GM12865 (cell line): ENCODE measurements around the gene PLA2G4D.

Experiments
- DNase-seq: peaks from one replicate; pipeline ENCODE4 v3.0.0; 2010; ENCODE audit warnings: low read depth
- H3K4me3 ChIP-seq: 2 replicates; pipeline ENCODE4 v1.5.1; 2011; ENCODE audit warnings: mild to moderate bottlenecking, low read depth, low read length, control low read depth
- TF ChIP-seq, protein P1 (sequence below): IDR thresholded peaks from 2 replicates; pipeline ENCODE4 v1.5.1; 2011; ENCODE audit warnings: low read length, control low read depth, low read depth, inconsistent platforms; ENCODE audit not compliant: insufficient read depth; ENCODE audit errors: missing control alignments

PLA2G4D gene

DNA sequence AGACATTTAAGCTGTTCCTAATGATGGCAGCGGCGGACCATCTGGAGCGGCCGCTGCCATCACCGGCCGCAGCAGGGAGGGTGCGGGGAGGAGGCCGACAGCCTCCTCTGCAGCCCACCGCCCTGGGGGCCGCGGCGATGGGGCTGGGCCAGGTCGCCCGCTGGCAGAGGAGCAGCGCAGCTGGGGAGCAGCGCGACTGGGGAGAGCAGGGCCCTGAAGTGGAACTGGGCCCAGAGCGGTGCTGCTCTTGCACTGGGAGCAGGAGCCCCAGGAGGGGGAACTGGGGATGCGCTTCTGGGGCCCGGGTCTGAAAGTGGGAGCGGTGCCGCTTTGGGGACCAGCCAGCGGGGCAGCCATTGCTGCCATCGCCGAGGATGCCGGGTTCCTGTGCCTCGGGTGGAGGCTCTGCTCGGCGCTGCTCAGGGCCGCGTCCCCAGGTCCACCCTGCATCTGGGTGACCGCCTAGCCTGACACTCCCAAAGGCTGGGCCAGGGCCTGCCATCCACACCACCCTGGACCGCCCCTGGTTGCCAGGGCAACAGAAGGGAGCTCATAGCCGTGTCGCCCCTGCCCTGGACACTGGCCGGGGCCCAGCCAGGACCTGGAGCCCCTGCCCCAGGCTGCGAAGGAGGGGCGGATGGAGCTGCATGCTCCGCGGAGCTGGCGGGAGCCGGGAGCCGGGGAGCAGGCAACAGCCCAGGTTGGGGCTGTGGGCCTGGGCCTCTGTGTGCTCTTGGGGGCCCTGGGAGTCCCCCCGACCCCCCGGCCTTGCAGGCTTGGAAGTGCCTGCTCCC is 58.1 kb downstream of the PLA2G4D start:
- TF ChIP-seq, protein P1, sequence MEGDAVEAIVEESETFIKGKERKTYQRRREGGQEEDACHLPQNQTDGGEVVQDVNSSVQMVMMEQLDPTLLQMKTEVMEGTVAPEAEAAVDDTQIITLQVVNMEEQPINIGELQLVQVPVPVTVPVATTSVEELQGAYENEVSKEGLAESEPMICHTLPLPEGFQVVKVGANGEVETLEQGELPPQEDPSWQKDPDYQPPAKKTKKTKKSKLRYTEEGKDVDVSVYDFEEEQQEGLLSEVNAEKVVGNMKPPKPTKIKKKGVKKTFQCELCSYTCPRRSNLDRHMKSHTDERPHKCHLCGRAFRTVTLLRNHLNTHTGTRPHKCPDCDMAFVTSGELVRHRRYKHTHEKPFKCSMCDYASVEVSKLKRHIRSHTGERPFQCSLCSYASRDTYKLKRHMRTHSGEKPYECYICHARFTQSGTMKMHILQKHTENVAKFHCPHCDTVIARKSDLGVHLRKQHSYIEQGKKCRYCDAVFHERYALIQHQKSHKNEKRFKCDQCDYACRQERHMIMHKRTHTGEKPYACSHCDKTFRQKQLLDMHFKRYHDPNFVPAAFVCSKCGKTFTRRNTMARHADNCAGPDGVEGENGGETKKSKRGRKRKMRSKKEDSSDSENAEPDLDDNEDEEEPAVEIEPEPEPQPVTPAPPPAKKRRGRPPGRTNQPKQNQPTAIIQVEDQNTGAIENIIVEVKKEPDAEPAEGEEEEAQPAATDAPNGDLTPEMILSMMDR: no peak
- no peak overlapping the region for H3K4me3 ChIP-seq
- no peak for DNase-seq

DNA sequence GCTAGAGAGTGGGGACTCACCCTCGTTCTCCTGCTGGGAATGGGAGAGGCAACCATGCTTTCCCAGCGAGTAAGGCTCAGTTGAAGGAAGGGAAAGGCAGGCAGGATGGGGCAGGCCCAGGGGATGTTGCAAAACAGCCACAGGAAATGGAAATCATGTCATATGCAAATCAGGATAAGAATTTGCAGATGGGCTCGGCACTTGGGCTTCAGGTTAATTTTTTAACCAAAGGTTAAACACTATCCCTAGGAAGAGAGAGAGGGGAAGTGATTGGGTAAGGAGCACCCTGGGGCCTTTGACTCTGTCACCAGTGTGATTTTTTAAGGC is 59.0 kb downstream of the PLA2G4D start:
- peak overlapping the region; percentile 57 for H3K4me3 ChIP-seq
- TF ChIP-seq, protein P1: no peak
- DNase-seq: peak; percentile 65

DNA sequence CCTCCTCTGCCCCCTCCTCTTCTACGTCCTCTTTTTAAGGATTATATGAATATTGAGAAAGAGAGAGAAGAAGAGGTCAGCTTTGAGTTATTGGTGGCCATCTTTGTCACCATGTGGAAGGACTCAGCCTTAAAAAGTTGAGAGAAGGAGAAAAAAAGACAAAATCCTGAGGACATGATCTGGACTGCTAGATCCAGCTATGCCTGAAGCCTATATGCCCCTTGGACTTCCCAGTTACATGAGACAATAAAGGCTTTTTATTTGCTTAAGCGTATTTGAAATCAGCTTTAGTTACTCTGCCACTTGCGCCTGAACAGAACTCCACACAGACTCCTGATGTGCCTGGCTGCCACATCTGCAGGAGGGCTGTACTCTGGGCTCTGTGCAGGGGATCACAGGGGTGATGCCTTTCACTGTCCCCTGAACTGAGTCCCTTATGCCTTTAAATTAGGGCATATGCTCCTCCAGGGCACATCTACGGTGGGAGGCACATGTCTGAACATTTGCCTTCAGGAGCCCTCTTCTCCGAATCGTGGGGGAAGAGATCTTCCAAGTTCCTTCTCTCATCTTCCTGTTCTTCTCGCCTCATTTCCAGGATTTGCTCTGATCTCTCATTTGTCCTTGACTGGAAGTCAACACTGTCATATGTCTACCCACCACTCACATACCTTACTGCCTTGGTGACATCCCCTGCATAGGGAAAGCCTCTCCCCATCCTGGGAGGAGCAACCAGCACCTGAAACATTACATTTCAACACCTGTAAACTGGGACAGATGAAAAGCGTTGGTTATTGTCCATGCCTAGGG is 59.5 kb downstream of the PLA2G4D start:
- peak overlapping the region; percentile 57 for H3K4me3 ChIP-seq
- TF ChIP-seq, protein P1: no peak

DNA sequence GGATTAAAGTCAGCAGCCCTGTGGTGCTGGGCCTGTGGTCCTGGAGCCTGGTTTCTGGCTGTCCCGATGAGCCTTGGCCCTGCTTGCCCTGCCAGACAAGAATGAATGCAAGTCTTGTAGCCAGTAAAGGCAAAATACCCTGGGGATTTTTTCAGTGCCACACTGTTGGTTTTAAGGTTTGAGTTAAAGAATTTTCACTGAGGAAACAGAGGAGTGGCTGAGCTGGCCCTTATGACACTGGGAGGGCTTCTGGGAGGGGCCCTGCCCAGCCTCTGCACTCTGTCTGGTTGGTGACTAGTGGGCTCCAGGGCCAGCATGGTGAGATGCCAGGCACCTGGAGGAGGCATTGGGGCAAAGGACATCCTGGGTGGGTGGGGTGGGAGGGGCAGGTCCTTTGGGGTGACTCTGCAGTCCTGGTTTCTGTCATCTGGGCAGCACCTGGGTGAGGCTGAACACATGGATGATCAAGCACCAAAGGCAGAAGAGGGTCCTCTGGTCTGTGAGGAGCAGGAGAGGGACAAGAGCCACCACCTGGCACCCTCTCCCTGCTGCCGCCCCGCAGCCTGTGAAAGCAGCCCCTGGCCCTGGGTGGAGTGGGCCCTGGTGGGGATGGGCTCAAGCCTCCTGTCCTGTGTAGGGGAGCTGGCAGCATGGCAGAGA is 61.0 kb downstream of the PLA2G4D start:
- TF ChIP-seq, protein P1: no peak
- H3K4me3 ChIP-seq: no peak overlapping the region
- DNase-seq: peak; percentile 60

More for the DNA sequence above, 59.5 kb downstream of the PLA2G4D start:
- DNase-seq: no peak

DNA sequence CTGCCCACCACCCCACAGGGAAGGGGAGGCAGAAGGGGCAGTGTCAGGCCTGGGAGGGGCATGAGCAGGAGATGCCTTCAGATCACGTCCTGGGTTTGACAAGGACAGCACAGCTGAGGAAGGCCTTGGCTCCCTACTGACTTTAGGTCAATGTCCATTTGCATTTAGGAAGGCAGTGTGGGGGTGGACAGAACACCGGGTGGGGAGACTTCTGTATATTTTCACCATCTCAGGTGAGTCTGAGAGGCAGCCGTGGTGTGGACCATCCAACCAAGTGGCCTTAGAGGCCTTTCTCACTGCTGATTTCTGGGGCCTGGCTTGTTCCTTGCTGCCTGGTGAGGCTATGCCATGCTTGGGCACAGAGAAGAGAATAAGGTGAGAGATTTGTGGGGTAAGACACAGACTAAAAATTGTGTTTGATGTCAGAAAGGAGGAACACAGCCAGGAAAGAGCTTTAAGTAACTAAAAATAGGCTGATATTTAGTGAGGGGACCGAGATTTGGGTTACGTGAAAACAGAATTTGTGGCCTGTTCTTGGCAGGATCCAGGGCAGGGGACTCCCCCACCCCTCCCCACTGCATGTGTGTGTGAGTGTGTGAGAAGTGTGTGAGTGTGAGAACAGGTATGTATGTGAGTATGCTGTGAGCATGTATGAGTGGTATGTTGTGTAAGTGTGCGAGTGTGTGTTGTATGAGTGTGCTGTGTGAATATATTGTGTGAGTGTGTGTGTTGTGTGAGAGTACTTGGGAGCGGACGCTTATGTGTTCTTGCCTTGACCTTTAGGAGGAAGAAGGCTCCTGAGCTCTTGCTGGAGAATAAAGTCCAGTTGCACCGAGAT is 61.8 kb downstream of the PLA2G4D start:
- H3K4me3 ChIP-seq: no peak overlapping the region

More for the DNA sequence above, 61.8 kb downstream of the PLA2G4D start:
- TF ChIP-seq, protein P1: no peak
- peak; percentile 35 for DNase-seq
